ENCODE results near the gene SLC25A48.

SLC25A48 gene, protein sequence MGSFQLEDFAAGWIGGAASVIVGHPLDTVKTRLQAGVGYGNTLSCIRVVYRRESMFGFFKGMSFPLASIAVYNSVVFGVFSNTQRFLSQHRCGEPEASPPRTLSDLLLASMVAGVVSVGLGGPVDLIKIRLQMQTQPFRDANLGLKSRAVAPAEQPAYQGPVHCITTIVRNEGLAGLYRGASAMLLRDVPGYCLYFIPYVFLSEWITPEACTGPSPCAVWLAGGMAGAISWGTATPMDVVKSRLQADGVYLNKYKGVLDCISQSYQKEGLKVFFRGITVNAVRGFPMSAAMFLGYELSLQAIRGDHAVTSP

GRCh38 chr5:135834639-135835529 is at the start of gene SLC25A48:
TSS of gene SLC25A48 (plus strand) at chr5:135834663. CDS start at chr5:135834848, 185 bp downstream.
- DNase-seq (ENCODE audit: low read depth, low spot score), result no peak

GRCh38 chr5:135800656-135801055 is 33.8 kb upstream of the SLC25A48 start:
- POLR2A ChIA-PET, result no interaction called here
- CTCF ChIA-PET, result no interaction called here
- TF ChIP-seq, protein P1, sequence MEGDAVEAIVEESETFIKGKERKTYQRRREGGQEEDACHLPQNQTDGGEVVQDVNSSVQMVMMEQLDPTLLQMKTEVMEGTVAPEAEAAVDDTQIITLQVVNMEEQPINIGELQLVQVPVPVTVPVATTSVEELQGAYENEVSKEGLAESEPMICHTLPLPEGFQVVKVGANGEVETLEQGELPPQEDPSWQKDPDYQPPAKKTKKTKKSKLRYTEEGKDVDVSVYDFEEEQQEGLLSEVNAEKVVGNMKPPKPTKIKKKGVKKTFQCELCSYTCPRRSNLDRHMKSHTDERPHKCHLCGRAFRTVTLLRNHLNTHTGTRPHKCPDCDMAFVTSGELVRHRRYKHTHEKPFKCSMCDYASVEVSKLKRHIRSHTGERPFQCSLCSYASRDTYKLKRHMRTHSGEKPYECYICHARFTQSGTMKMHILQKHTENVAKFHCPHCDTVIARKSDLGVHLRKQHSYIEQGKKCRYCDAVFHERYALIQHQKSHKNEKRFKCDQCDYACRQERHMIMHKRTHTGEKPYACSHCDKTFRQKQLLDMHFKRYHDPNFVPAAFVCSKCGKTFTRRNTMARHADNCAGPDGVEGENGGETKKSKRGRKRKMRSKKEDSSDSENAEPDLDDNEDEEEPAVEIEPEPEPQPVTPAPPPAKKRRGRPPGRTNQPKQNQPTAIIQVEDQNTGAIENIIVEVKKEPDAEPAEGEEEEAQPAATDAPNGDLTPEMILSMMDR (IDR thresholded peaks at IDR 0.05; ENCODE audit: insufficient read depth, low read length, missing control alignments), result no peak
- no peak for DNase-seq (ENCODE audit: low read depth, low spot score)
- H3K4me3 ChIP-seq (ENCODE audit: low read depth, low read length), result no peak overlapping the region

More at GRCh38 chr5:135834639-135835529, at the start of gene SLC25A48:
- TF ChIP-seq, protein P1 (IDR thresholded peaks at IDR 0.05; ENCODE audit: insufficient read depth, low read length, missing control alignments), result no peak
- peak within 1 kb of the TSS; percentile 23; the same call in 1 of the 2 replicates for H3K4me3 ChIP-seq (ENCODE audit: low read depth, low read length)
- ChIA-PET POLR2A (no interaction called here), CTCF (interaction anchor here (0.6 to 8.8 kb wide), 8 partner anchors 9 to 751 kb away, joined by 3 to 404 read pairs (median 3); no protein-coding TSS in a partner anchor)

GRCh38 chr5:135810188-135810943 is 24.1 kb upstream of the SLC25A48 start:
- no peak for DNase-seq (ENCODE audit: low read depth, low spot score)
- H3K4me3 ChIP-seq (ENCODE audit: low read depth, low read length), result no peak overlapping the region
- TF ChIP-seq, protein P1 (IDR thresholded peaks at IDR 0.05; ENCODE audit: insufficient read depth, low read length, missing control alignments), result no peak
- POLR2A ChIA-PET, result no interaction called here
- CTCF ChIA-PET, result interaction anchor here (1.0 to 1.9 kb wide), 2 partner anchors 19 to 244 kb away, joined by 3 to 5 read pairs; no protein-coding TSS in a partner anchor

DNA sequence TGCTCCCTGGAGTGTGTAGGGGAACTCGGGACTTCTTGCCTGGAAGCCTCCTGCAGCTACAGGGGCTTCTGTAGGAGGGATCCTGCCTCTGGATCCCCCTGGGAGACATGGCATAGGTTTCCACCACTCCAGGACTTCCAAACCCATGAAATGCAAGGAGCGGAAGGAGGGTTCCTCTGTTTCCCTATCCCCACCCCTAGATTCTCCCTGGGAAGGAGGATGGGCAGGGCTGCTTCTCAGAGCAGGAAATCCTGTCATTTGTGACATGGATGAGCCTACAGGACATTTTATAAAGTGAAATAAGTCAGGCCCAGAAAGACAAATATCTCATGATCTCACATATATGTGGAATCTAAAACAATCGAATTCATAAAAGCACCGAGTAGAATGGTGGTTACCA is 23.5 kb upstream of the SLC25A48 start:
- POLR2A ChIA-PET, result no interaction called here
- CTCF ChIA-PET, result interaction anchor here (1.9 kb wide), 1 partner anchor 244 kb away, joined by 5 read pairs; no protein-coding TSS in a partner anchor

DNA sequence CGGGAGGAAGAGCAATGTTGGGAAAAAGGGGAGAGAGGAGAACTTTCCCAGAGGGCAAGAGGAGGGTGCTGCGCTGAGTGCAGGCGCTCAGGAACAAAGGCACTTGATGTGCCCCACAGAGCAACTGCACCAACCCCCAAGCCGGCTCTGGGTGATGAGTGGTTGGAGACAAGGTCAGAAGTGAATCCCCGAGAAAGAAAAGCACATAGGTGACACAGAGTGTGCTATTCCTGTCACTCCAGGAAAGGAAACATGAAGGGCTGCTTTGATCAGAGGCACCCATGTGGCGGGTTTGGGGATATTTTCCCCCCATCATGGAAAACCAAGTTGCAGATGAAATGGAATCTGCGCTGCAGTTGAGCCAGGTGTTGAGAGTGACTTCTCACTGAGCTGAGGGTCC is 20.7 kb upstream of the SLC25A48 start:
- CTCF ChIA-PET, result interaction anchor here (2.3 kb wide), 1 partner anchor 16 kb away, joined by 7 read pairs; no protein-coding TSS in a partner anchor
- H3K4me3 ChIP-seq (ENCODE audit: low read depth, low read length), result no peak overlapping the region
- POLR2A ChIA-PET, result no interaction called here

More for the DNA sequence above, 23.5 kb upstream of the SLC25A48 start:
- no peak overlapping the region for H3K4me3 ChIP-seq (ENCODE audit: low read depth, low read length)
- TF ChIP-seq, protein P1 (IDR thresholded peaks at IDR 0.05; ENCODE audit: insufficient read depth, low read length, missing control alignments), result no peak
- no peak for DNase-seq (ENCODE audit: low read depth, low spot score)

More for the DNA sequence above, 20.7 kb upstream of the SLC25A48 start:
- DNase-seq (ENCODE audit: low read depth, low spot score), result no peak
- TF ChIP-seq, protein P1 (IDR thresholded peaks at IDR 0.05; ENCODE audit: insufficient read depth, low read length, missing control alignments), result no peak

All from AG04449 (cell line).